AG10803 (cell line): ENCODE measurements around the gene HAVCR2.

Experiments
- DNase-seq: peaks from one replicate; pipeline ENCODE4 v3.0.0; 2010; ENCODE audit warnings: low read depth
- H3K4me3 ChIP-seq: 2 replicates; pipeline ENCODE4 v1.5.1; 2011; ENCODE audit warnings: mild to moderate bottlenecking, low read length, control low read depth
- CTCF ChIP-seq: conservative IDR thresholded peaks from 2 replicates; pipeline ENCODE4 v1.5.1; 2011; ENCODE audit warnings: mild to moderate bottlenecking, low read length, control low read depth, inconsistent platforms

The HAVCR2 gene

GRCh38 chr5:157045601-157046000 is 63.2 kb downstream of the HAVCR2 start:
- no peak for TF ChIP-seq CTCF
- no peak for DNase-seq

GRCh38 chr5:157038568-157039187 is 70.2 kb downstream of the HAVCR2 start:
- H3K4me3 ChIP-seq = no peak overlapping the region
- TF ChIP-seq CTCF = no peak
- no peak for DNase-seq

More at GRCh38 chr5:157045601-157046000, 63.2 kb downstream of the HAVCR2 start:
- no peak overlapping the region for H3K4me3 ChIP-seq
